GM19395 (cell line): ENCODE results near the gene PDIA2.

Source experiments
- ATAC-seq: cut with Tn5 transposase; IDR thresholded peaks from one replicate; pipeline ENCODE4 v1.9.1; 2021; ENCODE audit warnings: mild to moderate bottlenecking, moderate library complexity; ENCODE audit not compliant: unreplicated experiment

PDIA2 gene

GRCh38 chr16:279531-279930 lies 3.4 kb upstream of the PDIA2 start:
- no peak for ATAC-seq

GRCh38 chr16:280005-280460 lies 2.9 kb upstream of the PDIA2 start:
- ATAC-seq, result no peak

GRCh38 chr16:280552-280951 lies 2.4 kb upstream of the PDIA2 start, which contains the start of gene ARHGDIG:
ARHGDIG (plus strand) TSS chr16:280591; CDS start chr16:280681, 90 bp downstream.
- ATAC-seq, result no peak

GRCh38 chr16:280991-281659 lies 1.8 kb upstream of the PDIA2 start:
- ATAC-seq, result no peak

GRCh38 chr16:281660-282255 lies 1.2 kb upstream of the PDIA2 start:
- no peak for ATAC-seq

GRCh38 chr16:282491-282890 lies 473 bp upstream of the PDIA2 start:
- ATAC-seq, result no peak

- ATAC-seq, result no peak
These were observed 1.5 kb downstream of the PDIA2 start for GRCh38 chr16:284204-285120.

- ATAC-seq, result no peak
These were observed 2.4 kb downstream of the PDIA2 start for GRCh38 chr16:285146-286055.

GRCh38 chr16:286491-287297 lies 3.7 kb downstream of the PDIA2 start:
- no peak for ATAC-seq

GRCh38 chr16:287298-287811 lies 4.4 kb downstream of the PDIA2 start:
- no peak for ATAC-seq

- no peak for ATAC-seq
These were observed 5.3 kb downstream of the PDIA2 start for GRCh38 chr16:287981-288920.

GRCh38 chr16:289395-289997 lies 6.5 kb downstream of the PDIA2 start:
- ATAC-seq, result no peak

GRCh38 chr16:290015-290680 lies 7.2 kb downstream of the PDIA2 start:
- no peak for ATAC-seq

- no peak for ATAC-seq
These were observed 7.9 kb downstream of the PDIA2 start for GRCh38 chr16:290681-291405.

- ATAC-seq, result no peak
These were observed 8.6 kb downstream of the PDIA2 start for GRCh38 chr16:291539-291938.

- ATAC-seq, result no peak
These were observed 10.2 kb downstream of the PDIA2 start for GRCh38 chr16:293043-293775.
